Peyer's patch (tissue), 4 donors: ENCODE results near the gene B4GALNT2.

Source experiments
- CTCF ChIP-seq, 6 experiments: fragments of 450-650 bp in 4 of 6; fragments of 200-600 bp in 2 of 6; sonication (generic) in 1 of 6; IDR thresholded peaks; one replicate each; pipeline ENCODE4 v1.5.1; 2017 to 2019; ENCODE audit warnings: antibody characterized with exemption in 6 of 6, mild to moderate bottlenecking in 3 of 6, moderate library complexity in 1 of 6
- POLR2A ChIP-seq, 2 donors: fragments of 450-650 bp; IDR thresholded peaks; one replicate each; pipeline ENCODE4 v1.5.1; 2017; ENCODE audit warnings: antibody characterized with exemption in 2 of 2, mild to moderate bottlenecking in 2 of 2, moderate library complexity in 2 of 2

- no peak for TF ChIP-seq CTCF (IDR thresholded peaks at IDR 0.05)
- TF ChIP-seq POLR2A (IDR thresholded peaks at IDR 0.05), result no peak
These were observed 91.8 kb downstream of the B4GALNT2 start for GRCh38 chr17:49224198-49224996.
